HepG2 (cell line): ENCODE measurements around the gene ENKUR. TPM values are rescaled to one million over a fixed set of nuclear protein-coding genes. Genes with fewer than 3 reads are reported as not detected.

ENCODE experiments used
- AHR ChIP-seq: IDR thresholded peaks from 2 replicates; pipeline ENCODE4 v1.6.1; 2018; ENCODE audit warnings: missing genetic modification reagents, missing compliant biosample characterization
- CCAR2 ChIP-seq: fragments of 200-400 bp; formaldehyde crosslinking; optimal IDR thresholded peaks from 2 replicates; pipeline ENCODE3; 2018; ENCODE audit warnings: low read depth, mild to moderate bottlenecking, low read length, moderate library complexity
- CENPBD1 ChIP-seq: sonication (generic); formaldehyde crosslinking; IDR thresholded peaks from 2 replicates; pipeline ENCODE4 v1.8.0; 2022; ENCODE audit warnings: missing genetic modification reagents, low read depth, mild to moderate bottlenecking, borderline replicate concordance
- FOXO1 ChIP-seq: sonication (generic); formaldehyde crosslinking; IDR thresholded peaks from 2 replicates; pipeline ENCODE4 v1.4.0; 2020; ENCODE audit warnings: missing genetic modification reagents
- HDAC6 ChIP-seq: fragments of 200-600 bp; sonication (generic); IDR thresholded peaks from 2 replicates; pipeline ENCODE4 v1.7.0; 2017; ENCODE audit warnings: mild to moderate bottlenecking, antibody characterized with exemption, low read length, low read depth
- HNF4A ChIP-seq: sonication (generic); formaldehyde crosslinking; IDR thresholded peaks from 2 replicates; pipeline ENCODE4 v1.4.0; 2020; ENCODE audit warnings: missing genetic modification reagents
- HNRNPUL1 ChIP-seq: fragments of 200-400 bp; formaldehyde crosslinking; IDR thresholded peaks from 2 replicates; pipeline ENCODE4 v1.6.1; 2017; ENCODE audit warnings: low read depth, mild to moderate bottlenecking, low read length, moderate library complexity
- IKZF1 ChIP-seq: fragments of 450-650 bp; IDR thresholded peaks from 2 replicates; pipeline ENCODE4 v1.7.1; 2016
- IRF2 ChIP-seq: IDR thresholded peaks from 2 replicates; pipeline ENCODE4 v1.6.1; 2018; ENCODE audit warnings: missing genetic modification reagents, missing compliant biosample characterization
- LBX2 ChIP-seq: sonication (generic); formaldehyde crosslinking; IDR thresholded peaks from 2 replicates; pipeline ENCODE4 v1.5.0; 2020; ENCODE audit warnings: missing genetic modification reagents, mild to moderate bottlenecking, borderline replicate concordance
- MAFG ChIP-seq: sonication (generic); formaldehyde crosslinking; IDR thresholded peaks from 2 replicates; pipeline ENCODE4 v1.5.1; 2020; ENCODE audit warnings: mild to moderate bottlenecking, missing genetic modification reagents
- MIXL1 ChIP-seq: IDR thresholded peaks from 2 replicates; pipeline ENCODE4 v1.6.1; 2016
- MXI1 ChIP-seq: IDR thresholded peaks from 3 replicates; pipeline ENCODE4 v1.6.1; 2012; ENCODE audit warnings: low read depth, low read length, inconsistent platforms, borderline replicate concordance
- MZF1 ChIP-seq: sonication (generic); formaldehyde crosslinking; IDR thresholded peaks from 2 replicates; pipeline ENCODE4 v1.8.1; 2023; ENCODE audit warnings: mild to moderate bottlenecking, missing genetic modification reagents, borderline replicate concordance
- NFE2L1 ChIP-seq: sonication (generic); formaldehyde crosslinking; IDR thresholded peaks from 2 replicates; pipeline ENCODE4 v1.4.0; 2020; ENCODE audit warnings: missing genetic modification reagents, mild to moderate bottlenecking, borderline replicate concordance
- RAD21 ChIP-seq: fragments of 450-650 bp; formaldehyde crosslinking; IDR thresholded peaks from 2 replicates; pipeline ENCODE4 v1.5.0; 2020; ENCODE audit warnings: mild to moderate bottlenecking
- SALL1 ChIP-seq: sonication (generic); formaldehyde crosslinking; IDR thresholded peaks from 2 replicates; pipeline ENCODE4 v1.8.0; 2022; ENCODE audit warnings: mild to moderate bottlenecking, missing genetic modification reagents
- TAF15 ChIP-seq: fragments of 200-400 bp; formaldehyde crosslinking; IDR thresholded peaks from one replicate; pipeline ENCODE4 v1.6.1; 2018; ENCODE audit warnings: mild to moderate bottlenecking, low read depth, low read length; ENCODE audit not compliant: poor library complexity, severe bottlenecking
- ZBTB26 ChIP-seq: IDR thresholded peaks from 2 replicates; pipeline ENCODE4 v1.6.1; 2016; ENCODE audit warnings: missing compliant biosample characterization, missing genetic modification reagents, borderline replicate concordance
- ZC3H4 ChIP-seq: sonication (generic); formaldehyde crosslinking; IDR thresholded peaks from 2 replicates; pipeline ENCODE4 v1.4.0; 2020; ENCODE audit warnings: missing genetic modification reagents, borderline replicate concordance
- ZFP62 ChIP-seq: sonication (generic); formaldehyde crosslinking; IDR thresholded peaks from 2 replicates; pipeline ENCODE4 v1.4.0; 2020; ENCODE audit warnings: missing genetic modification reagents
- ZNF34 ChIP-seq: sonication (generic); formaldehyde crosslinking; IDR thresholded peaks from 2 replicates; pipeline ENCODE4 v1.4.0; 2020; ENCODE audit warnings: mild to moderate bottlenecking, missing genetic modification reagents, borderline replicate concordance
- ZNF382 ChIP-seq: sonication (generic); formaldehyde crosslinking; IDR thresholded peaks from 2 replicates; pipeline ENCODE4 v1.5.0; 2020; ENCODE audit warnings: missing genetic modification reagents, mild to moderate bottlenecking, borderline replicate concordance
- ZNF44 ChIP-seq: sonication (generic); formaldehyde crosslinking; IDR thresholded peaks from 2 replicates; pipeline ENCODE4 v1.5.1; 2020; ENCODE audit warnings: mild to moderate bottlenecking, missing genetic modification reagents
- ZNF512B ChIP-seq: sonication (generic); formaldehyde crosslinking; IDR thresholded peaks from 2 replicates; pipeline ENCODE4 v1.5.1; 2020; ENCODE audit warnings: missing genetic modification reagents, mild to moderate bottlenecking, borderline replicate concordance
- polyA plus RNA-seq, 8 experiments: library from polyadenylated mRNA; depleted of rRNA in 3 of 8; stranded (reverse) in 7 of 8; unstranded in 1 of 8; fragments of >200 nt; fragmentation: Illumina TruSeq in 4 of 8; extraction: Trizol in 4 of 8; gene quantifications; 2 replicates each; pipeline versions ENCODE4 v1.2.1 to v1.2.3, GENCODE V29; 2011 to 2016; ENCODE audit warnings: low read depth in 4 of 8, missing spikeins in 1 of 8, mixed read lengths in 1 of 8; ENCODE audit not compliant: insufficient read depth in 1 of 8
- total RNA-seq, 5 experiments: library from RNA; depleted of rRNA; stranded (reverse); fragments of >200 nt; fragmentation: Illumina TruSeq; extraction: Trizol; gene quantifications; 2 replicates each; pipeline ENCODE4 v1.2.3, GENCODE V29; 2016; ENCODE audit warnings: low read depth in 1 of 5

Gene ENKUR
- total and polyA plus RNA-seq, 2 of the 13 experiments (the other 11 are each of a cell fraction or from before 2014, with no cell fraction given), result 0.15 TPM

- TF ChIP-seq SALL1 (no peak), FOXO1 (CRISPR knock-in tag) (no peak), MAFG (no peak), LBX2 (CRISPR knock-in tag) (no peak), CCAR2 (no peak), MIXL1 (CRISPR knock-in tag) (no peak), IRF2 (CRISPR knock-in tag) (0 out of 2 replicates have a peak, but pooled peaks have one; percentile 0), IKZF1 (no peak), ZNF382 (CRISPR knock-in tag) (no peak), RAD21 (CRISPR knock-in tag) (no peak), NFE2L1 (CRISPR knock-in tag) (no peak), HDAC6 (no peak), ZBTB26 (CRISPR knock-in tag) (no peak), HNF4A (no peak), ZNF512B (CRISPR knock-in tag) (no peak), ZFP62 (CRISPR knock-in tag) (no peak), HNRNPUL1 (no peak), ZNF44 (no peak; the same call in 1 of the 2 replicates), CENPBD1 (CRISPR knock-in tag) (no peak), TAF15 (no peak), ZC3H4 (CRISPR knock-in tag) (no peak), MXI1 (peak; percentile 80; the same call in 2 of the 3 replicates), AHR (CRISPR knock-in tag) (no peak), MZF1 (CRISPR knock-in tag) (no peak), ZNF34 (CRISPR knock-in tag) (no peak)
Observed at GRCh38 chr10:25015828-25016375, at the start of gene ENKUR (continued).
